SK-N-SH (cell line): ENCODE data around the gene CCND2. TPM values are rescaled to one million over a fixed set of nuclear protein-coding genes. Genes with fewer than 3 reads are reported as not detected.
A peak's percentile ranks its signal among the peaks of the same experiment; 100 is the strongest.

ENCODE experiments used
- CTCF ChIA-PET: fragments of 300-600, 350-600 bp; formaldehyde crosslinking; extraction: SDS; loops from one replicate; lab custom pipeline; 2021; lab: Yijun Ruan, JAX
- POLR2A ChIA-PET: fragments of 350-600 bp; sonication (Branson Sonifier 250); formaldehyde crosslinking; extraction: SDS; loops from one replicate; lab custom pipeline; 2020; ENCODE audit warnings: antibody characterized with exemption, inconsistent platforms; lab: Yijun Ruan, JAX
- DNase-seq: peaks from one replicate; pipeline ENCODE4 v3.0.0; 2012
- H2AFZ ChIP-seq: fragments of 200-600 bp; sonication (generic); 2 replicates; pipeline ENCODE4 v1.8.1; 2016; ENCODE audit warnings: antibody characterized with exemption, mild to moderate bottlenecking, low read depth
- H3F3A ChIP-seq: fragments of 200-600 bp; sonication (generic); replicated peaks from 2 replicates; pipeline ENCODE3; 2016; ENCODE audit warnings: antibody characterized with exemption, mild to moderate bottlenecking; ENCODE audit not compliant: insufficient read depth
- H3K27ac ChIP-seq, 2 experiments: fragments of 200-500 bp in 1 of 2; fragments of 200-600 bp in 1 of 2; sonication (Bioruptor generic) in 1 of 2; sonication (generic), shearing (Covaris generic) in 1 of 2; 2 replicates each; pipeline versions ENCODE4 v1.5.1 to v1.6.1; 2014 to 2016; ENCODE audit warnings: low read depth in 2 of 2, inconsistent platforms in 1 of 2, low read length in 1 of 2, mild to moderate bottlenecking in 1 of 2, mixed read lengths in 1 of 2
- H3K27me3 ChIP-seq: fragments of 200-600 bp; sonication (generic), shearing (Covaris generic); 2 replicates; pipeline ENCODE4 v1.6.1; 2016; ENCODE audit warnings: mixed run types; ENCODE audit not compliant: insufficient read depth
- H3K36me3 ChIP-seq, 2 experiments: fragments of 200-500 bp in 1 of 2; fragments of 200-600 bp in 1 of 2; sonication (Bioruptor generic) in 1 of 2; sonication (generic) in 1 of 2; replicated peaks in 1 of 2; 2 replicates each; pipeline versions ENCODE3 to v1.5.1; 2014 to 2016; ENCODE audit warnings: low read length in 1 of 2, mild to moderate bottlenecking in 1 of 2; ENCODE audit not compliant: insufficient read depth in 2 of 2, control insufficient read depth in 1 of 2
- H3K4me1 ChIP-seq, 2 experiments: fragments of 200-500 bp in 1 of 2; fragments of 200-600 bp in 1 of 2; sonication (Bioruptor generic) in 1 of 2; sonication (generic), shearing (Covaris generic) in 1 of 2; 2 replicates each; pipeline versions ENCODE4 v1.5.1 to v1.6.1; 2014 to 2016; ENCODE audit warnings: low read depth in 1 of 2, low read length in 1 of 2, mixed run types in 1 of 2; ENCODE audit not compliant: insufficient read depth in 2 of 2, control insufficient read depth in 1 of 2
- H3K4me2 ChIP-seq: fragments of 200-600 bp; sonication (generic), shearing (Covaris generic); 2 replicates; pipeline ENCODE4 v1.6.1; 2017; ENCODE audit warnings: mixed run types
- H3K4me3 ChIP-seq, 2 experiments: fragments of 200-500 bp in 1 of 2; fragments of 200-600 bp in 1 of 2; sonication (Bioruptor generic) in 1 of 2; sonication (generic), shearing (Covaris generic) in 1 of 2; 2 replicates each; pipeline versions ENCODE4 v1.5.1 to v1.8.1; 2014 to 2016; ENCODE audit warnings: low read depth in 2 of 2, inconsistent platforms in 1 of 2, low read length in 1 of 2, mild to moderate bottlenecking in 1 of 2, mixed read lengths in 1 of 2, moderate library complexity in 1 of 2
- H3K79me2 ChIP-seq: fragments of 200-600 bp; sonication (generic); 2 replicates; pipeline ENCODE4 v1.8.1; 2017; ENCODE audit warnings: mild to moderate bottlenecking; ENCODE audit not compliant: insufficient read depth
- H3K9ac ChIP-seq: fragments of 200-600 bp; sonication (generic); 2 replicates; pipeline ENCODE4 v1.6.1; 2017; ENCODE audit warnings: mixed run types
- H3K9me2 ChIP-seq: fragments of 200-600 bp; sonication (generic); 2 replicates; pipeline ENCODE4 v1.6.1; 2017; ENCODE audit warnings: mixed run types
- H3K9me3 ChIP-seq: fragments of 200-600 bp; sonication (generic); 2 replicates; pipeline ENCODE4 v1.6.1; 2017; ENCODE audit warnings: mixed run types, mild to moderate bottlenecking, moderate library complexity
- H4K20me1 ChIP-seq: fragments of 200-600 bp; sonication (generic); 2 replicates; pipeline ENCODE4 v1.6.1; 2017; ENCODE audit warnings: mild to moderate bottlenecking, mixed run types; ENCODE audit not compliant: insufficient read depth
- EZH2phosphoT487 ChIP-seq: fragments of 200-600 bp; sonication (generic); IDR thresholded peaks from 2 replicates; pipeline ENCODE4 v1.6.1; 2017; ENCODE audit warnings: low read depth, mixed run types, mild to moderate bottlenecking, antibody characterized with exemption, moderate library complexity, borderline replicate concordance
- FOXJ3 ChIP-seq: sonication (generic); formaldehyde crosslinking; IDR thresholded peaks from 2 replicates; pipeline ENCODE4 v1.5.1; 2020; ENCODE audit warnings: mild to moderate bottlenecking, missing genetic modification reagents
- JUND ChIP-seq: IDR thresholded peaks from 2 replicates; pipeline ENCODE4 v1.4.0; 2012
- MEF2A ChIP-seq: IDR thresholded peaks from 2 replicates; pipeline ENCODE4 v1.4.0; 2012; ENCODE audit warnings: low read depth, borderline replicate concordance
- MXI1 ChIP-seq: IDR thresholded peaks from 2 replicates; pipeline ENCODE4 v1.6.1; 2012; ENCODE audit warnings: mild to moderate bottlenecking, low read depth, low read length, improper control_type of control experiment
- NFIC ChIP-seq: IDR thresholded peaks from 2 replicates; pipeline ENCODE4 v1.4.0; 2012; ENCODE audit warnings: borderline replicate concordance
- POLR2AphosphoS5 ChIP-seq: IDR thresholded peaks from 2 replicates; pipeline ENCODE4 v1.6.1; 2012; ENCODE audit warnings: low read depth, low read length
- RXRA ChIP-seq: IDR thresholded peaks from 2 replicates; pipeline ENCODE4 v1.4.0; 2012; ENCODE audit warnings: low read depth, mild to moderate bottlenecking, borderline replicate concordance
- SIN3A ChIP-seq: IDR thresholded peaks from 2 replicates; pipeline ENCODE4 v1.6.1; 2012; ENCODE audit warnings: low read depth, mild to moderate bottlenecking, low read length, moderate library complexity, borderline replicate concordance
- WGBS: methylation state at CpG from one replicate; pipeline ENCODE4 v1.1.6; 2017; ENCODE audit warnings: low lambda C conversion rate; 5-methylcytosine and 5-hydroxymethylcytosine counted together
- polyA plus RNA-seq, 3 experiments: library from polyadenylated mRNA; depleted of rRNA; stranded (reverse); fragments of >200 nt; gene quantifications; 2 replicates each; pipeline ENCODE4 v1.2.3, GENCODE V29; 2012
- TF ChIP-seq, protein P1 (sequence below): IDR thresholded peaks from 2 replicates; pipeline ENCODE4 v1.6.1; 2012; ENCODE audit warnings: mild to moderate bottlenecking, low read depth, low read length, moderate library complexity

The CCND2 gene
- polyA plus RNA-seq, 1 of the 3 experiments (the other 2 are of a cell fraction), result not detected

DNA sequence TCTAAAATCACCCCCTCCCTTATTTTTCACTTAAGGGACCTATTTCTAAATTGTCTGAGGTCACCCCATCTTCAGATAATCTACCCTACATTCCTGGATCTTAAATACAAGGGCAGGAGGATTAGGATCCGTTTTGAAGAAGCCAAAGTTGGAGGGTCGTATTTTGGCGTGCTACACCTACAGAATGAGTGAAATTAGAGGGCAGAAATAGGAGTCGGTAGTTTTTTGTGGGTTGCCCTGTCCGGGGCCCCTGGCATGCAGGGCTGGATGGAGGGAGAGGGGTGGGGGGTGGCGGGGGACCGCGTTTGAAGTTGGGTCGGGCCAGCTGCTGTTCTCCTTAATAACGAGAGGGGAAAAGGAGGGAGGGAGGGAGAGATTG, 300 bp upstream of the CCND2 start (continued):
- TF ChIP-seq, protein P1, sequence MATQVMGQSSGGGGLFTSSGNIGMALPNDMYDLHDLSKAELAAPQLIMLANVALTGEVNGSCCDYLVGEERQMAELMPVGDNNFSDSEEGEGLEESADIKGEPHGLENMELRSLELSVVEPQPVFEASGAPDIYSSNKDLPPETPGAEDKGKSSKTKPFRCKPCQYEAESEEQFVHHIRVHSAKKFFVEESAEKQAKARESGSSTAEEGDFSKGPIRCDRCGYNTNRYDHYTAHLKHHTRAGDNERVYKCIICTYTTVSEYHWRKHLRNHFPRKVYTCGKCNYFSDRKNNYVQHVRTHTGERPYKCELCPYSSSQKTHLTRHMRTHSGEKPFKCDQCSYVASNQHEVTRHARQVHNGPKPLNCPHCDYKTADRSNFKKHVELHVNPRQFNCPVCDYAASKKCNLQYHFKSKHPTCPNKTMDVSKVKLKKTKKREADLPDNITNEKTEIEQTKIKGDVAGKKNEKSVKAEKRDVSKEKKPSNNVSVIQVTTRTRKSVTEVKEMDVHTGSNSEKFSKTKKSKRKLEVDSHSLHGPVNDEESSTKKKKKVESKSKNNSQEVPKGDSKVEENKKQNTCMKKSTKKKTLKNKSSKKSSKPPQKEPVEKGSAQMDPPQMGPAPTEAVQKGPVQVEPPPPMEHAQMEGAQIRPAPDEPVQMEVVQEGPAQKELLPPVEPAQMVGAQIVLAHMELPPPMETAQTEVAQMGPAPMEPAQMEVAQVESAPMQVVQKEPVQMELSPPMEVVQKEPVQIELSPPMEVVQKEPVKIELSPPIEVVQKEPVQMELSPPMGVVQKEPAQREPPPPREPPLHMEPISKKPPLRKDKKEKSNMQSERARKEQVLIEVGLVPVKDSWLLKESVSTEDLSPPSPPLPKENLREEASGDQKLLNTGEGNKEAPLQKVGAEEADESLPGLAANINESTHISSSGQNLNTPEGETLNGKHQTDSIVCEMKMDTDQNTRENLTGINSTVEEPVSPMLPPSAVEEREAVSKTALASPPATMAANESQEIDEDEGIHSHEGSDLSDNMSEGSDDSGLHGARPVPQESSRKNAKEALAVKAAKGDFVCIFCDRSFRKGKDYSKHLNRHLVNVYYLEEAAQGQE, result no peak
- no peak for TF ChIP-seq SIN3A
- no peak for TF ChIP-seq POLR2AphosphoS5
- TF ChIP-seq FOXJ3 (CRISPR knock-in tag), result no peak
- no peak for TF ChIP-seq MEF2A
- TF ChIP-seq RXRA, result no peak
- TF ChIP-seq, all 33 proteins: peak for 0

DNA sequence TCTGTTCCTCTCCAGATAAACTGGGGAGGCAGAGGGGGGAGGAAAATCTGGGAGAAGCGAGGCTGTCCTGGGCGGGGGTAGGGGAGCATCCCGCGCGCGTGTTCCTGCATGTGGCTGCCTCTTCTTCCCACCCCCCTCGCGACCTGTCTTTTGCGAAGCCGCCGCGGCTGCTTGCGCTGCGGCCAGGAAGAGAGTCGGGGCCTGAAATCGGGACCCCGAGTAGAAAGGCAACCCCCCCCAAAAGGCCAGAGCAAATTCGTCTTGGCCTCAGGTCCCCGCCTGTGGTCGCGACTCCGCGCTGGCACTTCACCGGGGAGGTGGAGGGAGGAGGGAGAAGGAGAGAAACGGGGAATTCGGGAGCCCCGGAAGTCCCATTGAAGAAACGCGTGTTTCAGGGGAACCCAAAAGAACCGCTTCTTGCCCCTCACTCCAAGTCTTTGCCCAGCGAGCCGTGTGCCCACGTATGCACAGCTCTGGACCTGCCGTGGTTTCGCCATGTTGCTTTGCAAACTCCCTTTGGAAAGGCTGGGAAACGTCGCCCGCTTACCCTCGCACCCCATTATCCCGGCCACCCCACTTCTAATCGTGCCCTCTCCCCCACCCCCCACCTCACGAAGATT, 944 bp downstream of the CCND2 start:
- CTCF ChIA-PET, result interaction anchor here (0.7 to 6.5 kb wide), 3 partner anchors 11 to 389 kb away, joined by 3 to 162 read pairs (median 44); no protein-coding TSS in a partner anchor
- WGBS, result 7% methylated on average over 27 of the region's 42 CpGs
- Histone ChIP-seq H4K20me1 (no peaks in the 10 kb centered on the region), H3K4me1 (peaks cover 0 to 4% of the 10 kb centered on the region in 2 experiments; a peak in 2 of 4 replicates), H3K9ac (no peak overlapping the region), H3K9me3 (no peaks in the 10 kb centered on the region), H3K4me3 (no peak overlapping the region), H3K79me2 (no peaks in the 10 kb centered on the region), H3F3A (peaks cover 4% of the 10 kb centered on the region), H3K27me3 (peaks cover 96% of the 10 kb centered on the region), H3K4me2 (peak overlapping the region; percentile 50; the same call in 1 of the 2 replicates), H2AFZ (0 out of 2 replicates have a peak overlapping the region, but pooled peaks have one; percentile 46), H3K36me3 (no peaks in the 10 kb centered on the region), H3K27ac (no peak overlapping the region), H3K9me2 (no peaks in the 10 kb centered on the region)
- POLR2A ChIA-PET, result no interaction called here
- no peak; the same call in 1 of the 2 replicates for TF ChIP-seq EZH2phosphoT487
- TF ChIP-seq NFIC, result no peak
- TF ChIP-seq MXI1, result no peak
- TF ChIP-seq JUND, result no peak
- TF ChIP-seq, protein P1, result no peak
- DNase-seq, result no peak
